Prostate gland (tissue), 2 donors: ENCODE data around the gene FLYWCH1.

Experiments used
- CTCF ChIP-seq, 4 experiments: fragments of 200-600 bp in 2 of 4; fragments of 450-650 bp in 2 of 4; sonication (generic) in 2 of 4; IDR thresholded peaks; 1 replicate in 3 of 4; 2 replicates in 1 of 4; pipeline ENCODE4 v1.5.1; 2016 to 2019; ENCODE audit warnings: antibody characterized with exemption in 4 of 4, mild to moderate bottlenecking in 2 of 4, moderate library complexity in 2 of 4
- POLR2AphosphoS5 ChIP-seq: sonication (generic); formaldehyde crosslinking; IDR thresholded peaks from one replicate; pipeline ENCODE4 v1.6.1; 2017; ENCODE audit warnings: antibody characterized with exemption

- TF ChIP-seq POLR2AphosphoS5 (no peak), CTCF (IDR thresholded peaks at IDR 0.05) (no peak)
Observed at GRCh38 chr16:3000540-3000939, 88.8 kb downstream of the FLYWCH1 start.
